GM23338 (cell line): ENCODE data around the gene GHRH. TPM values are rescaled to one million over a fixed set of nuclear protein-coding genes. Genes with fewer than 3 reads are reported as not detected.

Source experiments
- ATAC-seq: fragments of 200-7000 bp; cut with Tn5 transposase; 3 replicates; pipeline ENCODE4 v1.9.1; 2020
- DNase-seq: peaks from one replicate; pipeline ENCODE4 v3.0.0-alpha.2; 2015; ENCODE audit warnings: low spot score
- H2AFZ ChIP-seq: fragments of 200-600 bp; sonication (generic); 2 replicates; pipeline ENCODE4 v1.8.0; 2016; ENCODE audit warnings: antibody characterized with exemption, mild to moderate bottlenecking, moderate library complexity
- H3F3A ChIP-seq: fragments of 200-600 bp; sonication (generic); replicated peaks from 2 replicates; pipeline ENCODE4 v1.8.0; 2017; ENCODE audit warnings: antibody characterized with exemption, mixed run types, low read depth
- H3K27ac ChIP-seq: fragments of 200-600 bp; sonication (generic); 2 replicates; pipeline ENCODE4 v1.6.1; 2016; ENCODE audit warnings: low read depth
- H3K27me3 ChIP-seq: fragments of 200-600 bp; sonication (generic); 2 replicates; pipeline ENCODE4 v1.8.0; 2016; ENCODE audit warnings: mild to moderate bottlenecking, mixed run types, moderate library complexity; ENCODE audit not compliant: insufficient read depth
- H3K36me3 ChIP-seq: fragments of 200-600 bp; sonication (generic); 2 replicates; pipeline ENCODE4 v1.8.0; 2016; ENCODE audit warnings: mild to moderate bottlenecking; ENCODE audit not compliant: insufficient read depth
- H3K4me1 ChIP-seq: fragments of 200-600 bp; sonication (generic); 2 replicates; pipeline ENCODE4 v1.8.0; 2016; ENCODE audit warnings: mild to moderate bottlenecking, moderate library complexity; ENCODE audit not compliant: insufficient read depth
- H3K4me2 ChIP-seq: fragments of 200-600 bp; sonication (generic); 2 replicates; pipeline ENCODE4 v1.7.1; 2017; ENCODE audit warnings: mixed run types
- H3K4me3 ChIP-seq: fragments of 200-600 bp; sonication (generic); 2 replicates; pipeline ENCODE4 v1.6.1; 2016; ENCODE audit warnings: mixed run types
- H3K79me2 ChIP-seq: fragments of 200-600 bp; sonication (generic); replicated peaks from 2 replicates; pipeline ENCODE4 v1.8.0; 2017; ENCODE audit warnings: mild to moderate bottlenecking; ENCODE audit not compliant: insufficient read depth
- H3K9me2 ChIP-seq: fragments of 200-600 bp; sonication (generic); 2 replicates; pipeline ENCODE4 v1.8.0; 2017; ENCODE audit not compliant: insufficient read depth
- H4K20me1 ChIP-seq: fragments of 200-600 bp; sonication (generic); replicated peaks from 2 replicates; pipeline ENCODE4 v1.8.0; 2017; ENCODE audit warnings: mild to moderate bottlenecking; ENCODE audit not compliant: insufficient read depth
- H3K27ac Mint-ChIP-seq: 2 replicates; pipeline ENCODE4 v1.8.0; 2020; ENCODE audit warnings: inconsistent platforms, mild to moderate bottlenecking, moderate library complexity, mixed read lengths
- H3K27me3 Mint-ChIP-seq: 3 replicates; pipeline ENCODE4 v1.8.0; 2022; ENCODE audit warnings: low read depth, mild to moderate bottlenecking, moderate library complexity, mixed read lengths, inconsistent platforms; ENCODE audit not compliant: insufficient read depth, poor library complexity
- H3K36me3 Mint-ChIP-seq: 3 replicates; pipeline ENCODE4 v1.8.0; 2021; ENCODE audit warnings: low read depth, mild to moderate bottlenecking, inconsistent platforms, moderate library complexity, mixed read lengths
- H3K4me1 Mint-ChIP-seq: 3 replicates; pipeline ENCODE4 v1.8.0; 2020; ENCODE audit warnings: mild to moderate bottlenecking, inconsistent platforms, mixed read lengths
- H3K4me3 Mint-ChIP-seq: 3 replicates; pipeline ENCODE4 v1.8.0; 2021; ENCODE audit warnings: moderate library complexity, mild to moderate bottlenecking, inconsistent platforms, mixed read lengths
- H3K9me3 Mint-ChIP-seq: 3 replicates; pipeline ENCODE4 v1.8.0; 2020; ENCODE audit warnings: moderate library complexity, mild to moderate bottlenecking, inconsistent platforms, mixed read lengths
- CTCF ChIP-seq, 2 experiments: fragments of 200-600 bp in 1 of 2; sonication (generic) in 1 of 2; conservative IDR thresholded peaks; 2 replicates each; pipeline versions ENCODE4 v1.5.1 to v1.6.1; 2016 to 2017; ENCODE audit warnings: antibody characterized with exemption in 2 of 2, low read depth in 2 of 2, mild to moderate bottlenecking in 2 of 2, moderate library complexity in 1 of 2
- EZH2 ChIP-seq: fragments of 200-600 bp; sonication (generic); IDR thresholded peaks from one replicate; pipeline ENCODE4 v1.8.0; 2017; ENCODE audit warnings: antibody characterized with exemption, mild to moderate bottlenecking, low read depth; ENCODE audit not compliant: unreplicated experiment
- JUNB ChIP-seq: IDR thresholded peaks from one replicate; pipeline ENCODE4 v1.6.1; 2016; ENCODE audit warnings: antibody characterized with exemption; ENCODE audit not compliant: unreplicated experiment
- NANOG ChIP-seq: IDR thresholded peaks from 2 replicates; pipeline ENCODE4 v1.6.1; 2016; ENCODE audit warnings: antibody characterized with exemption, borderline replicate concordance
- POLR2AphosphoS5 ChIP-seq: IDR thresholded peaks from 2 replicates; pipeline ENCODE4 v1.6.1; 2016; ENCODE audit warnings: antibody characterized with exemption, low read depth
- REST ChIP-seq: IDR thresholded peaks from one replicate; pipeline ENCODE4 v1.6.1; 2018; ENCODE audit warnings: antibody characterized with exemption; ENCODE audit not compliant: unreplicated experiment
- ZNF331 ChIP-seq: fragments of 250-450 bp; sonication (Bioruptor Pico); IDR thresholded peaks from 2 replicates; pipeline ENCODE4 v1.5.0; 2020; ENCODE audit warnings: low read depth, mild to moderate bottlenecking, moderate library complexity
- polyA plus RNA-seq: library from polyadenylated mRNA; unstranded; fragments of >200 nt; fragmentation: Nextera tagmentation; extraction: Ambion mirVana; gene quantifications from 2 replicates; pipeline ENCODE4 v1.2.1, GENCODE V29; 2016
- total RNA-seq: library from RNA; depleted of rRNA; stranded (reverse); fragments of >200 nt; shearing (Covaris generic); gene quantifications from 2 replicates; pipeline ENCODE4 v1.2.3, GENCODE V29; 2014

GHRH gene
- total and polyA plus RNA-seq, 2 experiments from 2014 or later: 0.40 TPM; not detected in 1

GRCh38 chr20:37305839-37306238 lies 44.2 kb upstream of the GHRH start:
- H2AFZ ChIP-seq: no peak overlapping the region
- Mint-ChIP-seq H3K9me3 (no peaks in the 10 kb centered on the region), H3K36me3 (peaks cover 34% of the 10 kb centered on the region), H3K27ac (no peak overlapping the region), H3K4me1 (peaks cover 8% of the 10 kb centered on the region), H3K27me3 (peaks cover 7% of the 10 kb centered on the region), H3K4me3 (no peak overlapping the region)
- no peak overlapping the region; the same call in 1 of the 2 replicates for H3K27ac ChIP-seq
- 0 out of 2 replicates have a peak, but pooled peaks cover 4% of the 10 kb centered on the region for H3K79me2 ChIP-seq
- H3K36me3 ChIP-seq: no peaks in the 10 kb centered on the region
- peaks cover 9% of the 10 kb centered on the region; the same call in 1 of the 2 replicates for H3K4me1 ChIP-seq
- no peaks in the 10 kb centered on the region for H3K9me2 ChIP-seq
- TF ChIP-seq NANOG: no peak
- no peak for TF ChIP-seq POLR2AphosphoS5
- TF ChIP-seq ZNF331 (CRISPR knock-in tag): no peak
- no peak for TF ChIP-seq CTCF (conservative IDR thresholded peaks at IDR 0.05; ENCODE audit: low read depth in 2 of 2)
- ATAC-seq (peak; percentile 51; the same call in 2 of the 3 replicates), DNase-seq (no peak)
- peaks cover 7% of the 10 kb centered on the region for H4K20me1 ChIP-seq
- no peaks in the 10 kb centered on the region for H3F3A ChIP-seq
- H3K4me2 ChIP-seq: no peak overlapping the region
- no peak overlapping the region for H3K4me3 ChIP-seq
- H3K27me3 ChIP-seq: no peaks in the 10 kb centered on the region

GRCh38 chr20:37305079-37305478 lies 43.5 kb upstream of the GHRH start:
- H3K27me3 Mint-ChIP-seq: peaks cover 7% of the 10 kb centered on the region
- Histone ChIP-seq H3K4me3 (no peak overlapping the region), H3K27ac (no peak overlapping the region; the same call in 1 of the 2 replicates), H3K9me2 (no peaks in the 10 kb centered on the region), H3K4me2 (no peak overlapping the region), H2AFZ (no peak overlapping the region), H4K20me1 (peaks cover 7% of the 10 kb centered on the region), H3K36me3 (no peaks in the 10 kb centered on the region), H3F3A (no peaks in the 10 kb centered on the region), H3K79me2 (0 out of 2 replicates have a peak, but pooled peaks cover 4% of the 10 kb centered on the region), H3K27me3 (no peaks in the 10 kb centered on the region), H3K4me1 (peaks cover 9% of the 10 kb centered on the region; the same call in 1 of the 2 replicates)
- peaks cover 8% of the 10 kb centered on the region for H3K4me1 Mint-ChIP-seq
- ATAC-seq (peak; percentile 29; the same call in 2 of the 3 replicates), DNase-seq (no peak)
- H3K4me3 Mint-ChIP-seq: no peak overlapping the region
- no peak overlapping the region for H3K27ac Mint-ChIP-seq
- H3K9me3 Mint-ChIP-seq: no peaks in the 10 kb centered on the region
- peaks cover 36% of the 10 kb centered on the region for H3K36me3 Mint-ChIP-seq
- TF ChIP-seq EZH2 (no peak), ZNF331 (CRISPR knock-in tag) (no peak), JUNB (no peak), REST (no peak), CTCF (conservative IDR thresholded peaks at IDR 0.05; ENCODE audit: low read depth in 2 of 2) (no peak)
